Measurements from ENCODE around the gene SOD2. TPM values are rescaled to one million over a fixed set of nuclear protein-coding genes. Genes with fewer than 3 reads are reported as not detected.

SOD2 gene
- total RNA-seq, 1 experiment from 2014 or later: 80.5 TPM

GRCh38 chr6:159715605-159716004, 22.6 kb upstream of the SOD2 start:
- H3K79me1 ChIP-seq (ENCODE audit: insufficient read depth, low read depth, low read length, poor library complexity, severe bottlenecking): no peaks in the 10 kb centered on the region
- no peak overlapping the region for H4K8ac ChIP-seq (replicated peaks; ENCODE audit: insufficient read length, low read depth, low read length)
- no peak overlapping the region for H3K23ac ChIP-seq (ENCODE audit: insufficient read length, low read depth, low read length)

More at GRCh38 chr6:159715605-159716004, 22.6 kb upstream of the SOD2 start:
- Histone ChIP-seq H2BK120ac (ENCODE audit: low read depth, low read length, poor library complexity, severe bottlenecking) (no peak overlapping the region), H3K9ac (ENCODE audit: extremely low read depth, insufficient read length, low read length) (no peak overlapping the region), H3T11ph (ENCODE audit: low read length) (no peak overlapping the region), H2BK12ac (ENCODE audit: insufficient read length, low read depth, low read length) (no peak overlapping the region), H3K18ac (ENCODE audit: insufficient read length, low read depth, low read length) (no peak overlapping the region), H3K14ac (ENCODE audit: insufficient read depth, low read length) (no peak overlapping the region), H3K4me1 (ENCODE audit: insufficient read depth, low read length) (no peaks in the 10 kb centered on the region), H2BK15ac (ENCODE audit: low read depth, low read length) (no peak overlapping the region), H4K91ac (ENCODE audit: insufficient read length, low read depth, low read length) (no peak overlapping the region), H3K4me2 (ENCODE audit: insufficient read depth, insufficient read length, low read length) (no peak overlapping the region), H3K23me2 (ENCODE audit: insufficient read length, low read depth, low read length, poor library complexity, severe bottlenecking) (no peaks in the 10 kb centered on the region), H2AFZ (ENCODE audit: low read length) (no peak overlapping the region), H3K56ac (ENCODE audit: insufficient read length, low read depth, low read length) (no peak overlapping the region), H3K79me2 (ENCODE audit: insufficient read depth, low read length) (no peaks in the 10 kb centered on the region; the same call in 1 of the 2 replicates), H2AK5ac (ENCODE audit: insufficient read length, low read length) (no peak overlapping the region), H2BK5ac (ENCODE audit: insufficient read length, low read length) (no peak overlapping the region), H3K27ac (ENCODE audit: insufficient read length, low read depth, low read length) (no peak overlapping the region), H3K4ac (ENCODE audit: low read depth, low read length) (no peak overlapping the region), H2BK20ac (ENCODE audit: low read depth, low read length, poor library complexity, severe bottlenecking) (no peak overlapping the region), H4K20me1 (ENCODE audit: control insufficient read depth, insufficient read depth, insufficient read length) (no peaks in the 10 kb centered on the region), H3K27me3 (ENCODE audit: insufficient read depth, low read length) (no peaks in the 10 kb centered on the region), H3K9me3 (ENCODE audit: control insufficient read depth, low read depth, low read length) (no peaks in the 10 kb centered on the region), H4K5ac (ENCODE audit: insufficient read length, low read depth, low read length) (no peak overlapping the region)
- Mint-ChIP-seq H3K27me3 (ENCODE audit: low read depth) (no peaks in the 10 kb centered on the region), H3K36me3 (ENCODE audit: insufficient read depth in 1 of 3, low read depth in 3 of 3) (no peaks in the 10 kb centered on the region), H3K4me1 (peaks cover 2 to 5% of the 10 kb centered on the region in 2 experiments; a peak in 2 of 4 replicates), H3K27ac (no peak overlapping the region), H3K4me3 (no peak overlapping the region), H3K9me3 (no peaks in the 10 kb centered on the region)
- TF ChIP-seq CTCF (conservative IDR thresholded peaks at IDR 0.05): no peak
- no peak for DNase-seq
- no CpG with 5 or more reads among the region's 3 CpGs for WGBS (ENCODE audit: extremely low coverage, insufficient read length, low lambda C conversion rate)

All from H9 (cell line).